Fibroblast of pulmonary artery (primary cell): ENCODE data around the gene FSIP1.

Source experiments
- DNase-seq: peaks from one replicate; pipeline ENCODE4 v3.0.0-alpha.2; 2010; ENCODE audit warnings: low read depth
- H3K4me3 ChIP-seq: replicated peaks from 2 replicates; pipeline ENCODE4 v1.5.1; 2011; ENCODE audit warnings: low read depth, mild to moderate bottlenecking, control low read depth, low read length, moderate library complexity
- TF ChIP-seq, protein P1 (sequence below): IDR thresholded peaks from 2 replicates; pipeline ENCODE4 v1.5.1; 2011; ENCODE audit warnings: mild to moderate bottlenecking, control low read depth, low read length, inconsistent platforms; ENCODE audit errors: missing control alignments

Gene FSIP1

DNA sequence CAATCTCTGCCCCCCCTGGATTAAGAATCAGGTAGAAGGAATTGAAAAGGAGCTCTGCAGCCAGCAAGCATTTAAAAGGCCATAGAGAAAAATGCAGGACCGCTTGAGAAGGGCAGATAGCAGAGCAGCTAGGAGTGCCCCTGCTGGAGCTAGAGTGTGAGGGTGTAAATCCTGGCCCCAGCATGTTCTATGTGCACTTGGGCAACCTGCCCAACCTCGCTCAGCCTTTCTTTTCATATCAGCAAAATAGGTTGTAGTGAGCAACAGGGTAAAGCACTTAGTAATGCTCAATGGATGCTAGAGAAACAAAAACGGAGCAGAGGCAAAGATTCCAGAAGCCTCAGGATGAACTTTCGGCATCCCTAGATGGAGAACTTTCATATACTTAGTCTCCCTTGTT lies 226.8 kb downstream of the FSIP1 start:
- no peak overlapping the region for H3K4me3 ChIP-seq
- TF ChIP-seq, protein P1, sequence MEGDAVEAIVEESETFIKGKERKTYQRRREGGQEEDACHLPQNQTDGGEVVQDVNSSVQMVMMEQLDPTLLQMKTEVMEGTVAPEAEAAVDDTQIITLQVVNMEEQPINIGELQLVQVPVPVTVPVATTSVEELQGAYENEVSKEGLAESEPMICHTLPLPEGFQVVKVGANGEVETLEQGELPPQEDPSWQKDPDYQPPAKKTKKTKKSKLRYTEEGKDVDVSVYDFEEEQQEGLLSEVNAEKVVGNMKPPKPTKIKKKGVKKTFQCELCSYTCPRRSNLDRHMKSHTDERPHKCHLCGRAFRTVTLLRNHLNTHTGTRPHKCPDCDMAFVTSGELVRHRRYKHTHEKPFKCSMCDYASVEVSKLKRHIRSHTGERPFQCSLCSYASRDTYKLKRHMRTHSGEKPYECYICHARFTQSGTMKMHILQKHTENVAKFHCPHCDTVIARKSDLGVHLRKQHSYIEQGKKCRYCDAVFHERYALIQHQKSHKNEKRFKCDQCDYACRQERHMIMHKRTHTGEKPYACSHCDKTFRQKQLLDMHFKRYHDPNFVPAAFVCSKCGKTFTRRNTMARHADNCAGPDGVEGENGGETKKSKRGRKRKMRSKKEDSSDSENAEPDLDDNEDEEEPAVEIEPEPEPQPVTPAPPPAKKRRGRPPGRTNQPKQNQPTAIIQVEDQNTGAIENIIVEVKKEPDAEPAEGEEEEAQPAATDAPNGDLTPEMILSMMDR: no peak
- DNase-seq: peak; percentile 25

DNA sequence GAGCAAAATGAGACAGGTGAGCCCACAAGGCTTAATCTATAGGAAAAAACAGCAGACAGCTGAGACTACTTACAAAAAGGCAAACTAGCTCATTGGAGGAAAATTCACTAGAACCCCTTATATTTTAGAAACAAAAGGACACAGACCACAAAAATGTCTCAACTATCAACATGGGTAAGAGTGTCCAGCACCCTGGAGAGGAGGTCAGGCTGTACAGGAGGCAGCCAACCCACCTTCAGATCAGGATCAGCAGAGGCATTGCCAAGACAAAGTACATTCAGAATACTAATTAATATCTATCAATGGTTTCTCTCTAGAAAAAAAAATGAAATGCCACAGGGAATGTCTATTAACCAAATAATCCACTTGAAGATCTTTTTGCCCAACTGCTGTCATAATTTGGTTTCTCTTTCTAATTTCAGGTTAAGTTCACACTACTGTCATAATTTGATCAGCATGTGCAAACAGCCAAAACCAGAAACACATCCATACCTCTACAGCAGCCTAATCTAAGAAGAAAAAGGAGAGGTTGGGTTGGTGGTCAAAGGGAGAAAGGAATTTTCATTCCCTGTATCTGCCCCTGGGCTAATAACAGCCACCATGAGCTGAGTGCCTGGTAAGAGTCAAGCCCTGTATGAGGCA lies 227.8 kb downstream of the FSIP1 start:
- DNase-seq: no peak
- H3K4me3 ChIP-seq: no peak overlapping the region
- TF ChIP-seq, protein P1: no peak

DNA sequence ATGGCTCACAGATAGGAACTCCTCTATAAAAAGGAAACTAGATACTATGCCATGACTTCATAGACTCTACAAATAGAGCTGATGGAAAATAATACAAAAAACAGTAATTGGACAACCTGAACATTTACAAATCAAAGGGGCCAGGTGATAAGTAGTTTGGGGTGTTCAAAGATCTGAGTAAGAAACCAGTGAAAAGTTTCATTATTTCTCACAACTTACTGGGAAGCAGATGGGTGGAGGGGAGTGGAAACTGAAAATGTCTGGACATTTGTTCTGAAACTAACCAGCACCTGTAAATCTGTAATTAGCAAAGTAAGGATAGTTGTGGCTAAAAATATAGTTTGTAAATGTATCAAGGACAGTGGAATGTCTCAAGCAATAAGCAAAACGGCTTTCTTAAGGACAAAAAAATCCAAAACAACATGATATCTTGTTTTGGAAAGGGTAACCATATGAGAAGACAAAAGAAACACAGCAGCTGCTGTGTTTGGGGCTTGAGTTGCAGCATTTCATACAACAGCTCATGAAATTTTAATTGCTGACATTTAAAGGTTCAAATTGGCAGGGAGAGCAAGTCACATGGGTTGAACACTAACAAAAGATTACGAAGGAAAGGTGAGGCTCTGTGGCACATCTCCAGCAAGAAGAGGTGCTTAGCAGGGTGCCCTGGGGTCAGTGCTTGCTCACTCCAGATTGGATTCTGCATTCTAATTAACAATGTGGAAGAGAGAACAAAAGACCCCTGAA lies 228.5 kb downstream of the FSIP1 start:
- TF ChIP-seq, protein P1: no peak
- no peak for DNase-seq
- H3K4me3 ChIP-seq: no peak overlapping the region

DNA sequence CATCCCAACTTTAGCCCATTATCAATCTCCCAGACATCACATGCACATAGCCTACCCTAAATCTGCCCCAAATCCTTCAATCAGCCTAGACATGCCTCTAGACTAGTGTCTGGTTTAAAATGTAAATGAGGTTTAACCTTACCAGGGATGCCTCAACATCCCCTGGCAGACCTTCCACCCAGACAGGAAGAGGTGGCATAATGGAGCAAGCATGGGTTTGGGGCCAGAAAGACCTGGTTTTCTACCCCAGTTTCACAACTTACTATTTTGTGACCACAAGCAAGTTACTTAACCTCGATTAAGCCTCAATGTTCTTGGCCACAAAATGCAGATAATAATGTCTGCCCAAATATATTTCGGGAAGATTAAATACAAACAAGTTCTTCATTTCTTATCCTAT lies 230.1 kb downstream of the FSIP1 start:
- TF ChIP-seq, protein P1: no peak
- no peak overlapping the region for H3K4me3 ChIP-seq
- no peak for DNase-seq

DNA sequence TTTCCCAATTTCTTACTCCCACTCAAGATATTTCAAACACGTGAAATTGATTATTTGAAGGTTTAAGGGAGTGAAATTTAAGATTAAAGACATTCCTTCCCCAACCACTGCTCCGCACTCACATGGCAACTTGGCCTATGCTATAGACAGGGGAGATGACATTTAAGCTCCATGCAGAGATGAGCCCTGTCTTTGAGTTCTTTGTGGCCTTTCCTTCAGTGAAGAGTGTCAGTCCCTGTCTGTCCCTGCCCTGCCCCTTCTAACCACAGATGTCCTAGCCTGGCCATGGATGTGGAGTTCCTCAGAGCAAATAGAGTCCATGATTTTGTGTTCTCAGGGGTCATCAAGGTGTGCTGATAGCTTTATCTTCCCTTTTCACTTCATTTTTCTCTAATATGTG lies 231.2 kb downstream of the FSIP1 start:
- TF ChIP-seq, protein P1: no peak
- DNase-seq: no peak
- H3K4me3 ChIP-seq: no peak overlapping the region
